ENCODE measurements around the gene CCL28.

Gene CCL28

GRCh38 chr5:43389679-43390329 lies 22.4 kb downstream of the CCL28 start:
- peak; percentile 67 for TF ChIP-seq CTCF (IDR thresholded peaks at IDR 0.05; ENCODE audit: borderline replicate concordance, insufficient read depth, low read depth, low read length)

GRCh38 chr5:43386960-43387362 lies 25.2 kb downstream of the CCL28 start:
- H3K4me3 ChIP-seq (ENCODE audit: low read depth, low read length) = no peak overlapping the region
- no peak for TF ChIP-seq CTCF (IDR thresholded peaks at IDR 0.05; ENCODE audit: borderline replicate concordance, insufficient read depth, low read depth, low read length)

More at GRCh38 chr5:43389679-43390329, 22.4 kb downstream of the CCL28 start:
- no peak overlapping the region for H3K4me3 ChIP-seq (ENCODE audit: low read depth, low read length)

- no peak overlapping the region for H3K4me3 ChIP-seq (ENCODE audit: low read depth, low read length)
These were observed 35.6 kb downstream of the CCL28 start for GRCh38 chr5:43376496-43377140.

GRCh38 chr5:43371821-43372220 lies 40.4 kb downstream of the CCL28 start:
- H3K4me3 ChIP-seq (ENCODE audit: low read depth, low read length) = no peak overlapping the region
- TF ChIP-seq CTCF (IDR thresholded peaks at IDR 0.05; ENCODE audit: borderline replicate concordance, insufficient read depth, low read depth, low read length) = no peak

More at GRCh38 chr5:43376496-43377140, 35.6 kb downstream of the CCL28 start:
- no peak for TF ChIP-seq CTCF (IDR thresholded peaks at IDR 0.05; ENCODE audit: borderline replicate concordance, insufficient read depth, low read depth, low read length)

GRCh38 chr5:43370352-43370751 lies 41.8 kb downstream of the CCL28 start:
- TF ChIP-seq CTCF (IDR thresholded peaks at IDR 0.05; ENCODE audit: borderline replicate concordance, insufficient read depth, low read depth, low read length) = no peak

GRCh38 chr5:43369651-43370050 lies 42.5 kb downstream of the CCL28 start:
- no peak for TF ChIP-seq CTCF (IDR thresholded peaks at IDR 0.05; ENCODE audit: borderline replicate concordance, insufficient read depth, low read depth, low read length)
- no peak overlapping the region for H3K4me3 ChIP-seq (ENCODE audit: low read depth, low read length)

More at GRCh38 chr5:43370352-43370751, 41.8 kb downstream of the CCL28 start:
- H3K4me3 ChIP-seq (ENCODE audit: low read depth, low read length) = no peak overlapping the region
